C4-2B (cell line): ENCODE measurements around the gene FSTL4.

Source experiments
- CTCF ChIP-seq: fragments of 450-650 bp; conservative IDR thresholded peaks from 2 replicates; pipeline ENCODE4 v1.5.1; 2017; ENCODE audit warnings: mild to moderate bottlenecking
- ZFX ChIP-seq: fragments of 450-650 bp; IDR thresholded peaks from 2 replicates; pipeline ENCODE4 v1.6.1; 2017

- TF ChIP-seq CTCF = no peak
- TF ChIP-seq ZFX = no peak
These were observed 312.6 kb downstream of the FSTL4 start for GRCh38 chr5:133299728-133300127.
